Measurements from ENCODE around the gene SF3B3.

GRCh38 chr16:70483426-70483825 lies 40.2 kb upstream of the SF3B3 start:
- TF ChIP-seq POLR2A (IDR thresholded peaks at IDR 0.05), result no peak
- TF ChIP-seq CTCF (IDR thresholded peaks at IDR 0.05), result no peak
- TF ChIP-seq POLR2AphosphoS5 (IDR thresholded peaks at IDR 0.05; ENCODE audit: insufficient read depth in 1 of 2, low read depth in 1 of 2), result no peak

Measured in vagina (tissue), 2 donors.